Right lobe of liver (tissue), 6 donors: ENCODE results near the gene MAML2. TPM values are rescaled to one million over a fixed set of nuclear protein-coding genes. Genes with fewer than 3 reads are reported as not detected.

Source experiments
- ATAC-seq, 4 donors: fragments of 200-7000 bp; cut with Tn5 transposase; one replicate each; pipeline ENCODE4 v1.9.1; 2020; ENCODE audit warnings: mild to moderate bottlenecking in 4 of 4, moderate library complexity in 4 of 4
- DNase-seq, 3 donors: peaks; one replicate each; pipeline ENCODE4 v3.0.0-alpha.2; 2020
- H3K27ac ChIP-seq, 3 donors: fragments of 200-600 bp; one replicate each; pipeline ENCODE4 v1.8.0; 2022
- H3K27me3 ChIP-seq, 2 donors: fragments of 200-600 bp; one replicate each; pipeline ENCODE4 v1.8.0; 2022
- H3K36me3 ChIP-seq, 4 donors: fragments of 200-600 bp; sonication (generic) in 1 of 4; one replicate each; pipeline versions ENCODE4 v1.5.1 to v1.8.0; 2017 to 2022; ENCODE audit warnings: control low read depth in 1 of 4
- H3K4me1 ChIP-seq, 4 donors: fragments of 200-600 bp; sonication (generic) in 1 of 4; one replicate each; pipeline versions ENCODE4 v1.5.1 to v1.8.0; 2017 to 2022; ENCODE audit warnings: control low read depth in 1 of 4
- H3K4me3 ChIP-seq, 3 donors: fragments of 200-600 bp; one replicate each; pipeline ENCODE4 v1.8.0; 2022
- H3K9me3 ChIP-seq, 4 donors: fragments of 200-600 bp; sonication (generic) in 1 of 4; one replicate each; pipeline versions ENCODE4 v1.5.1 to v1.8.0; 2017 to 2022; ENCODE audit warnings: control low read depth in 1 of 4
- CTCF ChIP-seq, 4 donors: fragments of 200-600 bp in 3 of 4; fragments of 450-650 bp in 1 of 4; IDR thresholded peaks; one replicate each; pipeline versions ENCODE4 v1.5.1 to v1.8.0; 2016 to 2022; ENCODE audit warnings: antibody characterized with exemption in 4 of 4, mild to moderate bottlenecking in 2 of 4
- POLR2A ChIP-seq: fragments of 450-650 bp; IDR thresholded peaks from one replicate; pipeline ENCODE4 v1.6.1; 2017; ENCODE audit warnings: antibody characterized with exemption, mild to moderate bottlenecking
- WGBS: methylation state at CpG from one replicate; pipeline ENCODE4 v1.1.6; 2018; ENCODE audit warnings: low coverage, low lambda C conversion rate; ENCODE audit not compliant: insufficient coverage; ENCODE audit errors: missing lambda C conversion rate; 5-methylcytosine and 5-hydroxymethylcytosine counted together
- intact Hi-C, 2 donors: fragments of 100-400 bp; cut with DNase I; formaldehyde crosslinking; loops; one replicate each; pipeline versions ENCODE4 v1.11.2 to v1.14.1; 2022
- microRNA counts: library from miRNA; unstranded; fragments of <30 nt; microRNA quantifications from one replicate; lab custom pipeline; 2016
- microRNA-seq, 2 donors: library from miRNA; unstranded; fragments of <30 nt; microRNA quantifications; one replicate each; pipeline ENCODE4, GENCODE V29; 2019 to 2020
- small RNA-seq, 2 experiments: library from RNA; depleted of rRNA; stranded (forward); fragments of <200 nt; gene quantifications; one replicate each; pipeline ENCODE3, GENCODE V24; 2016
- total RNA-seq, 6 experiments: library from RNA; depleted of rRNA in 2 of 6; stranded (reverse); fragments of >200 nt in 2 of 6; fragmentation: NEBNext Ultra II Directional in 3 of 6; extraction: Animal tissue kit (Norgen Biotek cat#: 25700) in 3 of 6; gene quantifications; one replicate each; pipeline versions ENCODE4 v1.1.0 to v1.2.4, GENCODE V29; 2016 to 2023
- donor health status: DM: no; HTN: yes; CAD: no.
- donor health status: DM: no; HTN: no; CAD: no.
- donor health status: DM: no; HTN: no; CAD: no.
- donor health status: DM: no; HTN: yes; CAD: no.
- donor health status: DM: no; HTN: yes; CAD: no.

Gene MAML2
- total RNA-seq, 6 experiments from 2014 or later = 0.92 to 2.3 (median 1.9) TPM

- H3K9me3 ChIP-seq = no peaks in the 10 kb centered on the region
- no peak overlapping the region for H3K27ac ChIP-seq
- no peaks in the 10 kb centered on the region for H3K4me1 ChIP-seq
- no peak overlapping the region for H3K4me3 ChIP-seq
- intact Hi-C loops = no loop called here
- TF ChIP-seq CTCF (IDR thresholded peaks at IDR 0.05) = no peak
- no peak for TF ChIP-seq POLR2A
- DNase-seq = no peak
- no peaks in the 10 kb centered on the region for H3K27me3 ChIP-seq
- no peak for ATAC-seq
- 19% methylated on average over 1 of the region's 1 CpG for WGBS
- no peaks in the 10 kb centered on the region for H3K36me3 ChIP-seq
Observed at GRCh38 chr11:95930948-95931347, 412.0 kb downstream of the MAML2 start.

GRCh38 chr11:95926726-95927125, 416.3 kb downstream of the MAML2 start:
- TF ChIP-seq CTCF (IDR thresholded peaks at IDR 0.05) (no peak), POLR2A (no peak)
- no peak for DNase-seq
- no peaks in the 10 kb centered on the region for H3K27me3 ChIP-seq
- no peaks in the 10 kb centered on the region for H3K9me3 ChIP-seq
- H3K4me3 ChIP-seq = no peak overlapping the region
- peaks cover 0 to 7% (median 2%) of the 10 kb centered on the region in 4 donors for H3K4me1 ChIP-seq
- H3K27ac ChIP-seq = no peak overlapping the region
- intact Hi-C loops = no loop called here
- WGBS = 88% methylated on average over 1 of the region's 1 CpG
- H3K36me3 ChIP-seq = no peaks in the 10 kb centered on the region
- no peak for ATAC-seq

MicroRNA genes within 50 kb of the gene (microRNA counts, 767-probe panel; counts per million panel counts)
- 237 counts per million for microRNA hsa-miR-1260b (lab: Ali Mortazavi, UCI)

Small RNA genes lying within 50 kb of the gene (microRNA-seq; reads per million reads assigned to microRNA genes)
- 0 to 2.6 reads per million in 2 donors for gene MIR1260B

Small RNA genes lying within 50 kb of the gene (small RNA-seq; reads per million reads assigned to genes)
- gene MIR1260B = 0 reads per million in 2 experiments

Other genes starting within 250 kb of the MAML2 start
- gene CCDC82, start 46.7 kb upstream of the MAML2 start, total RNA-seq = 10 to 100 TPM in 3 of 6 experiments, 1 to 10 TPM in 3; 8.2 to 12.0 (median 9.6) TPM
- gene JRKL, start 46.8 kb upstream of the MAML2 start, total RNA-seq = 1 to 10 TPM in 5 of 6 experiments, under 1 TPM in 1; 0.86 to 2.7 (median 1.6) TPM